ENCODE data around the gene SPNS3.

The SPNS3 gene

GRCh38 chr17:4427505-4427904 lies 6.2 kb upstream of the SPNS3 start:
- FAIRE-seq: no peak

GRCh38 chr17:4436381-4436780 lies 2.6 kb downstream of the SPNS3 start:
- no peak for FAIRE-seq

- no peak for FAIRE-seq
These were observed 3.1 kb downstream of the SPNS3 start for GRCh38 chr17:4436846-4437245.

GRCh38 chr17:4438162-4438944 lies 4.6 kb downstream of the SPNS3 start:
- no peak for FAIRE-seq

GRCh38 chr17:4440021-4440420 lies 6.3 kb downstream of the SPNS3 start:
- FAIRE-seq: no peak

GRCh38 chr17:4440690-4441686 lies 7.2 kb downstream of the SPNS3 start:
- FAIRE-seq: no peak

- FAIRE-seq: no peak
These were observed 8.8 kb downstream of the SPNS3 start for GRCh38 chr17:4442582-4442981.

- no peak for FAIRE-seq
These were observed 9.7 kb downstream of the SPNS3 start for GRCh38 chr17:4443476-4443875.

GRCh38 chr17:4444782-4445473 lies 11.2 kb downstream of the SPNS3 start:
- FAIRE-seq: no peak

- no peak for FAIRE-seq
These were observed 12.0 kb downstream of the SPNS3 start for GRCh38 chr17:4445731-4446130.

- no peak for FAIRE-seq
These were observed 12.8 kb downstream of the SPNS3 start for GRCh38 chr17:4446326-4447071.

GRCh38 chr17:4448197-4448980 lies 14.6 kb downstream of the SPNS3 start:
- no peak for FAIRE-seq

GRCh38 chr17:4449736-4450135 lies 16.0 kb downstream of the SPNS3 start:
- no peak for FAIRE-seq

- no peak for FAIRE-seq
These were observed 17.1 kb downstream of the SPNS3 start for GRCh38 chr17:4450710-4451316.

- FAIRE-seq: no peak
These were observed 20.3 kb downstream of the SPNS3 start for GRCh38 chr17:4453812-4454591.

- no peak for FAIRE-seq
These were observed 26.9 kb downstream of the SPNS3 start for GRCh38 chr17:4460661-4461060.

GRCh38 chr17:4463818-4464476 lies 30.2 kb downstream of the SPNS3 start:
- FAIRE-seq: no peak

- FAIRE-seq: no peak
These were observed 32.0 kb downstream of the SPNS3 start for GRCh38 chr17:4465786-4466185.

GRCh38 chr17:4467287-4467686 lies 33.5 kb downstream of the SPNS3 start:
- FAIRE-seq: no peak

GRCh38 chr17:4469552-4469951 lies 35.8 kb downstream of the SPNS3 start:
- no peak for FAIRE-seq

Data from TTC549 (cell line).